ENCODE results near the gene TBC1D1. TPM values are rescaled to one million over a fixed set of nuclear protein-coding genes. Genes with fewer than 3 reads are reported as not detected.

TBC1D1 gene
- total and polyA plus RNA-seq, 2 experiments from 2014 or later, result 53.9 to 151 TPM

DNA sequence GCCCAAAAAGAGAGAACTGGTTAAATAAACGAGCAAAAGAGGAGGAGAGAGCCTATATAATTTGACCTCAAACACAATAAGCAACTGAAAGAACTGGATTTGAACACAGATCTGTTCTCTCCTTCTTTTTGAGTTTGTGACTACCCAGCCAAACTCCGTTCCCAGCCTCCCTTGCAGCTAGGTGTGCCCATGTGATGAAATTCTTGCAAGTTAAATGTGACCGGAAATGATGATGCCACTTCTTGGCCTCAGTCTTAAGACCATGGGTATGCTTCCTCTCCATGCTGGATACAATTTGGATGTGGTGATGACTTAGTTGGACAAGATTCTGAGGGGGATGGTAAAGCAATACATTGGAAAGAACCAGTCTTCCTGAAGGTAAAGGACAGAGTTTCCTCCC, 273.5 kb downstream of the TBC1D1 start:
- H3K4me1 ChIP-seq (ENCODE audit: insufficient read depth), result no peaks in the 10 kb centered on the region
- no peak overlapping the region for H3K4me2 ChIP-seq
- H3K27ac ChIP-seq (ENCODE audit: low read depth), result no peak overlapping the region
- TF ChIP-seq CREB1 (CRISPR knock-in tag; IDR thresholded peaks at IDR 0.05; ENCODE audit: low read depth) (no peak), POLR2AphosphoS5 (IDR thresholded peaks at IDR 0.05; ENCODE audit: low read depth) (no peak), ZNF331 (CRISPR knock-in tag; IDR thresholded peaks at IDR 0.05; ENCODE audit: low read depth) (no peak), EZH2 (IDR thresholded peaks at IDR 0.05; ENCODE audit: low read depth, unreplicated experiment) (no peak), STAT1 (IDR thresholded peaks at IDR 0.05; ENCODE audit: unreplicated experiment) (no peak), NANOG (IDR thresholded peaks at IDR 0.05; ENCODE audit: borderline replicate concordance) (no peak), JUNB (IDR thresholded peaks at IDR 0.05; ENCODE audit: unreplicated experiment) (no peak), EZH2phosphoT487 (IDR thresholded peaks at IDR 0.05; ENCODE audit: unreplicated experiment) (no peak), ZNF114 (CRISPR knock-in tag; IDR thresholded peaks at IDR 0.05) (no peak)
- TF ChIP-seq, protein P1, sequence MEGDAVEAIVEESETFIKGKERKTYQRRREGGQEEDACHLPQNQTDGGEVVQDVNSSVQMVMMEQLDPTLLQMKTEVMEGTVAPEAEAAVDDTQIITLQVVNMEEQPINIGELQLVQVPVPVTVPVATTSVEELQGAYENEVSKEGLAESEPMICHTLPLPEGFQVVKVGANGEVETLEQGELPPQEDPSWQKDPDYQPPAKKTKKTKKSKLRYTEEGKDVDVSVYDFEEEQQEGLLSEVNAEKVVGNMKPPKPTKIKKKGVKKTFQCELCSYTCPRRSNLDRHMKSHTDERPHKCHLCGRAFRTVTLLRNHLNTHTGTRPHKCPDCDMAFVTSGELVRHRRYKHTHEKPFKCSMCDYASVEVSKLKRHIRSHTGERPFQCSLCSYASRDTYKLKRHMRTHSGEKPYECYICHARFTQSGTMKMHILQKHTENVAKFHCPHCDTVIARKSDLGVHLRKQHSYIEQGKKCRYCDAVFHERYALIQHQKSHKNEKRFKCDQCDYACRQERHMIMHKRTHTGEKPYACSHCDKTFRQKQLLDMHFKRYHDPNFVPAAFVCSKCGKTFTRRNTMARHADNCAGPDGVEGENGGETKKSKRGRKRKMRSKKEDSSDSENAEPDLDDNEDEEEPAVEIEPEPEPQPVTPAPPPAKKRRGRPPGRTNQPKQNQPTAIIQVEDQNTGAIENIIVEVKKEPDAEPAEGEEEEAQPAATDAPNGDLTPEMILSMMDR (conservative IDR thresholded peaks at IDR 0.05; ENCODE audit: low read depth in 2 of 2), result no peak
- TF ChIP-seq, protein P2, sequence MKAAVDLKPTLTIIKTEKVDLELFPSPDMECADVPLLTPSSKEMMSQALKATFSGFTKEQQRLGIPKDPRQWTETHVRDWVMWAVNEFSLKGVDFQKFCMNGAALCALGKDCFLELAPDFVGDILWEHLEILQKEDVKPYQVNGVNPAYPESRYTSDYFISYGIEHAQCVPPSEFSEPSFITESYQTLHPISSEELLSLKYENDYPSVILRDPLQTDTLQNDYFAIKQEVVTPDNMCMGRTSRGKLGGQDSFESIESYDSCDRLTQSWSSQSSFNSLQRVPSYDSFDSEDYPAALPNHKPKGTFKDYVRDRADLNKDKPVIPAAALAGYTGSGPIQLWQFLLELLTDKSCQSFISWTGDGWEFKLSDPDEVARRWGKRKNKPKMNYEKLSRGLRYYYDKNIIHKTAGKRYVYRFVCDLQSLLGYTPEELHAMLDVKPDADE (IDR thresholded peaks at IDR 0.05), result no peak
- TF ChIP-seq, protein P3, sequence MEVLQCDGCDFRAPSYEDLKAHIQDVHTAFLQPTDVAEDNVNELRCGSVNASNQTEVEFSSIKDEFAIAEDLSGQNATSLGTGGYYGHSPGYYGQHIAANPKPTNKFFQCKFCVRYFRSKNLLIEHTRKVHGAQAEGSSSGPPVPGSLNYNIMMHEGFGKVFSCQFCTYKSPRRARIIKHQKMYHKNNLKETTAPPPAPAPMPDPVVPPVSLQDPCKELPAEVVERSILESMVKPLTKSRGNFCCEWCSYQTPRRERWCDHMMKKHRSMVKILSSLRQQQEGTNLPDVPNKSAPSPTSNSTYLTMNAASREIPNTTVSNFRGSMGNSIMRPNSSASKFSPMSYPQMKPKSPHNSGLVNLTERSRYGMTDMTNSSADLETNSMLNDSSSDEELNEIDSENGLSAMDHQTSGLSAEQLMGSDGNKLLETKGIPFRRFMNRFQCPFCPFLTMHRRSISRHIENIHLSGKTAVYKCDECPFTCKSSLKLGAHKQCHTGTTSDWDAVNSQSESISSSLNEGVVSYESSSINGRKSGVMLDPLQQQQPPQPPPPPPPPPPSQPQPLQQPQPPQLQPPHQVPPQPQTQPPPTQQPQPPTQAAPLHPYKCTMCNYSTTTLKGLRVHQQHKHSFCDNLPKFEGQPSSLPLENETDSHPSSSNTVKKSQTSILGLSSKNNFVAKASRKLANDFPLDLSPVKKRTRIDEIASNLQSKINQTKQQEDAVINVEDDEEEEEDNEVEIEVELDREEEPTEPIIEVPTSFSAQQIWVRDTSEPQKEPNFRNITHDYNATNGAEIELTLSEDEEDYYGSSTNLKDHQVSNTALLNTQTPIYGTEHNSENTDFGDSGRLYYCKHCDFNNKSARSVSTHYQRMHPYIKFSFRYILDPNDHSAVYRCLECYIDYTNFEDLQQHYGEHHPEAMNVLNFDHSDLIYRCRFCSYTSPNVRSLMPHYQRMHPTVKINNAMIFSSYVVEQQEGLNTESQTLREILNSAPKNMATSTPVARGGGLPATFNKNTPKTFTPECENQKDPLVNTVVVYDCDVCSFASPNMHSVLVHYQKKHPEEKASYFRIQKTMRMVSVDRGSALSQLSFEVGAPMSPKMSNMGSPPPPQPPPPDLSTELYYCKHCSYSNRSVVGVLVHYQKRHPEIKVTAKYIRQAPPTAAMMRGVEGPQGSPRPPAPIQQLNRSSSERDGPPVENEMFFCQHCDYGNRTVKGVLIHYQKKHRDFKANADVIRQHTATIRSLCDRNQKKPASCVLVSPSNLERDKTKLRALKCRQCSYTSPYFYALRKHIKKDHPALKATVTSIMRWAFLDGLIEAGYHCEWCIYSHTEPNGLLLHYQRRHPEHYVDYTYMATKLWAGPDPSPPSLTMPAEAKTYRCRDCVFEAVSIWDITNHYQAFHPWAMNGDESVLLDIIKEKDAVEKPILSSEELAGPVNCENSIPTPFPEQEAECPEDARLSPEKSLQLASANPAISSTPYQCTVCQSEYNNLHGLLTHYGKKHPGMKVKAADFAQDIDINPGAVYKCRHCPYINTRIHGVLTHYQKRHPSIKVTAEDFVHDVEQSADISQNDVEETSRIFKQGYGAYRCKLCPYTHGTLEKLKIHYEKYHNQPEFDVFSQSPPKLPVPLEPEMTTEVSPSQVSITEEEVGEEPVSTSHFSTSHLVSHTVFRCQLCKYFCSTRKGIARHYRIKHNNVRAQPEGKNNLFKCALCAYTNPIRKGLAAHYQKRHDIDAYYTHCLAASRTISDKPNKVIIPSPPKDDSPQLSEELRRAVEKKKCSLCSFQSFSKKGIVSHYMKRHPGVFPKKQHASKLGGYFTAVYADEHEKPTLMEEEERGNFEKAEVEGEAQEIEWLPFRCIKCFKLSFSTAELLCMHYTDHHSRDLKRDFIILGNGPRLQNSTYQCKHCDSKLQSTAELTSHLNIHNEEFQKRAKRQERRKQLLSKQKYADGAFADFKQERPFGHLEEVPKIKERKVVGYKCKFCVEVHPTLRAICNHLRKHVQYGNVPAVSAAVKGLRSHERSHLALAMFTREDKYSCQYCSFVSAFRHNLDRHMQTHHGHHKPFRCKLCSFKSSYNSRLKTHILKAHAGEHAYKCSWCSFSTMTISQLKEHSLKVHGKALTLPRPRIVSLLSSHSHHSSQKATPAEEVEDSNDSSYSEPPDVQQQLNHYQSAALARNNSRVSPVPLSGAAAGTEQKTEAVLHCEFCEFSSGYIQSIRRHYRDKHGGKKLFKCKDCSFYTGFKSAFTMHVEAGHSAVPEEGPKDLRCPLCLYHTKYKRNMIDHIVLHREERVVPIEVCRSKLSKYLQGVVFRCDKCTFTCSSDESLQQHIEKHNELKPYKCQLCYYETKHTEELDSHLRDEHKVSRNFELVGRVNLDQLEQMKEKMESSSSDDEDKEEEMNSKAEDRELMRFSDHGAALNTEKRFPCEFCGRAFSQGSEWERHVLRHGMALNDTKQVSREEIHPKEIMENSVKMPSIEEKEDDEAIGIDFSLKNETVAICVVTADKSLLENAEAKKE (CRISPR knock-in tag; IDR thresholded peaks at IDR 0.05), result no peak
- TF ChIP-seq, protein P4, sequence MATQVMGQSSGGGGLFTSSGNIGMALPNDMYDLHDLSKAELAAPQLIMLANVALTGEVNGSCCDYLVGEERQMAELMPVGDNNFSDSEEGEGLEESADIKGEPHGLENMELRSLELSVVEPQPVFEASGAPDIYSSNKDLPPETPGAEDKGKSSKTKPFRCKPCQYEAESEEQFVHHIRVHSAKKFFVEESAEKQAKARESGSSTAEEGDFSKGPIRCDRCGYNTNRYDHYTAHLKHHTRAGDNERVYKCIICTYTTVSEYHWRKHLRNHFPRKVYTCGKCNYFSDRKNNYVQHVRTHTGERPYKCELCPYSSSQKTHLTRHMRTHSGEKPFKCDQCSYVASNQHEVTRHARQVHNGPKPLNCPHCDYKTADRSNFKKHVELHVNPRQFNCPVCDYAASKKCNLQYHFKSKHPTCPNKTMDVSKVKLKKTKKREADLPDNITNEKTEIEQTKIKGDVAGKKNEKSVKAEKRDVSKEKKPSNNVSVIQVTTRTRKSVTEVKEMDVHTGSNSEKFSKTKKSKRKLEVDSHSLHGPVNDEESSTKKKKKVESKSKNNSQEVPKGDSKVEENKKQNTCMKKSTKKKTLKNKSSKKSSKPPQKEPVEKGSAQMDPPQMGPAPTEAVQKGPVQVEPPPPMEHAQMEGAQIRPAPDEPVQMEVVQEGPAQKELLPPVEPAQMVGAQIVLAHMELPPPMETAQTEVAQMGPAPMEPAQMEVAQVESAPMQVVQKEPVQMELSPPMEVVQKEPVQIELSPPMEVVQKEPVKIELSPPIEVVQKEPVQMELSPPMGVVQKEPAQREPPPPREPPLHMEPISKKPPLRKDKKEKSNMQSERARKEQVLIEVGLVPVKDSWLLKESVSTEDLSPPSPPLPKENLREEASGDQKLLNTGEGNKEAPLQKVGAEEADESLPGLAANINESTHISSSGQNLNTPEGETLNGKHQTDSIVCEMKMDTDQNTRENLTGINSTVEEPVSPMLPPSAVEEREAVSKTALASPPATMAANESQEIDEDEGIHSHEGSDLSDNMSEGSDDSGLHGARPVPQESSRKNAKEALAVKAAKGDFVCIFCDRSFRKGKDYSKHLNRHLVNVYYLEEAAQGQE (IDR thresholded peaks at IDR 0.05; ENCODE audit: unreplicated experiment), result no peak
- Mint-ChIP-seq H3K36me3 (ENCODE audit: low read depth) (no peaks in the 10 kb centered on the region), H3K4me1 (peaks cover 9% of the 10 kb centered on the region), H3K27me3 (ENCODE audit: insufficient read depth, low read depth, poor library complexity) (no peaks in the 10 kb centered on the region), H3K9me3 (peaks cover 16% of the 10 kb centered on the region), H3K27ac (no peak overlapping the region), H3K4me3 (no peak overlapping the region)
- no peaks in the 10 kb centered on the region for H3K79me2 ChIP-seq (replicated peaks; ENCODE audit: insufficient read depth)
- H3K27me3 ChIP-seq (ENCODE audit: insufficient read depth), result no peaks in the 10 kb centered on the region
- peaks cover 8% of the 10 kb centered on the region; the same call in 1 of the 2 replicates for H3K9me2 ChIP-seq (ENCODE audit: insufficient read depth)
- H3F3A ChIP-seq (replicated peaks; ENCODE audit: low read depth), result no peaks in the 10 kb centered on the region
- H3K4me3 ChIP-seq, result no peak overlapping the region
- H2AFZ ChIP-seq, result no peak overlapping the region
- no peak for ATAC-seq
- no peaks in the 10 kb centered on the region for H4K20me1 ChIP-seq (replicated peaks; ENCODE audit: insufficient read depth)
- H3K36me3 ChIP-seq (ENCODE audit: insufficient read depth), result no peaks in the 10 kb centered on the region
- no peak for DNase-seq (ENCODE audit: low spot score)

Measured in GM23338 (cell line).